Effector CD4-positive, alpha-beta T cell (primary cell): Measurements from ENCODE around the gene MREG.
"Not testable (repeated sequence)": the region's sequence is repeated elsewhere in the genome, so short reads cannot be mapped to it uniquely, and the experiment has no call there.

ENCODE experiments used
- DNase-seq: peaks from one replicate; pipeline ENCODE4 v3.0.0-alpha.2; 2020

Gene MREG

GRCh38 chr2:216021768-216022565 lies 8.6 kb upstream of the MREG start:
- DNase-seq = no peak

GRCh38 chr2:216018709-216019108 lies 5.4 kb upstream of the MREG start:
- no peak for DNase-seq

- no peak for DNase-seq
Observed at GRCh38 chr2:216017365-216017764, 4.0 kb upstream of the MREG start.

GRCh38 chr2:216016581-216016980 lies 3.2 kb upstream of the MREG start:
- no peak for DNase-seq

GRCh38 chr2:216015722-216016464 lies 2.5 kb upstream of the MREG start:
- peak; percentile 22 for DNase-seq

GRCh38 chr2:216014986-216015385 lies 1.6 kb upstream of the MREG start:
- no peak for DNase-seq

GRCh38 chr2:216014006-216014405 lies 655 bp upstream of the MREG start:
- no peak for DNase-seq

GRCh38 chr2:216012830-216013079 lies 596 bp downstream of the MREG start:
- DNase-seq = no peak

- no peak for DNase-seq
Observed at GRCh38 chr2:216012133-216012829, 1.1 kb downstream of the MREG start.

- not testable (repeated sequence) for DNase-seq
Observed at GRCh38 chr2:216009215-216009614, 4.1 kb downstream of the MREG start.

GRCh38 chr2:216008387-216008786 lies 5.0 kb downstream of the MREG start:
- no peak for DNase-seq

GRCh38 chr2:216006164-216006663 lies 7.1 kb downstream of the MREG start:
- peak; percentile 12 for DNase-seq

GRCh38 chr2:216004697-216005283 lies 8.6 kb downstream of the MREG start:
- DNase-seq = no peak

GRCh38 chr2:216003876-216004696 lies 9.3 kb downstream of the MREG start:
- DNase-seq = no peak

- DNase-seq = no peak
Observed at GRCh38 chr2:216002693-216003092, 10.7 kb downstream of the MREG start.

GRCh38 chr2:216002101-216002678 lies 11.2 kb downstream of the MREG start:
- DNase-seq = no peak

- DNase-seq = no peak
Observed at GRCh38 chr2:216001216-216002100, 11.9 kb downstream of the MREG start.

GRCh38 chr2:215998636-215999035 lies 14.7 kb downstream of the MREG start:
- DNase-seq = no peak

GRCh38 chr2:215997219-215997618 lies 16.1 kb downstream of the MREG start:
- DNase-seq = no peak

GRCh38 chr2:215994911-215995310 lies 18.4 kb downstream of the MREG start:
- DNase-seq = no peak
